Uterine smooth muscle cell (primary cell): ENCODE measurements around the gene TRAF7. TPM values are rescaled to one million over a fixed set of nuclear protein-coding genes. Genes with fewer than 3 reads are reported as not detected.

Experiments used
- total RNA-seq: library from RNA; depleted of rRNA; stranded (reverse); fragments of >200 nt; gene quantifications from 2 replicates; pipeline ENCODE4 v1.2.3, GENCODE V29; 2014

TRAF7 gene
- 46.6 and 52.6 TPM in 2 replicates for total RNA-seq

GRCh38 chr16:2155091-2155950, at the start of gene TRAF7:
Gene TRAF7 (plus strand): TSS chr16:2155782. CDS start chr16:2163921, 8,139 bp downstream.

DNA sequence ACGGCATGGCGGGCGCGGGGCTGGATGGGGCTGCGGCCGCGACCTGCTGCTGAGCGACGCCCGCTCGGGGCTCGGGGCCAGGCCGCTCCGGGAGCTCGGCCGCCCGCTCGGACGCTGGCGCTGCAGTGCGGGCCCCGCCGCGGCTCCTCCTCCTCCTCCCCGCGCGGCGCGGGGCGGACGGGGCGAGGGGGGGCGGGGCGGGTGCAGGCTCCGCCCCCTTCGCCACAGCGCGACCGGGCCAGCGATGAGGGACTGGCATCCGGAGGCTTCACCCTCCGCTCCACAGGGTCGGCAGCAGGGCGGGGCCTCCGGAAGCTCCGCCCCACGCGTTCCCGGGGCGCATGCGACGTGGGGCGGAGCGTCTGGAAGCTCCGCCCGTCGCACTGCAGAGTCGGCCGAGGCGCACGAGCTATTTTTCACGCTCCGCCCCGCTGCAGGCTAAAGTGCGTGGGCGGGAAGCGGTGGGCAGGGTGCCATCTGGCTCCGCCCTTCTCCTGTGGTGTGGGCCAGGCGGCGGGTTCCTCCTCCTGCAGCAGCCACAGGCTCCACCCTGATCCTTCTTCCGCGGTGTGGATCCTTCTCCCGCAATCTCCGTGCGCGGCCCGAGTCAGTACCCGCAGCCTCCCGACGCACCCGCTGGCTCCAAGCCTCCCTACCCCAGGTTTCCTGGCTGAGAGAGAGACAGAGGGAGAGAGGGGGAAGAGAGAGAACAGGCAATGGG, 19.7 kb upstream of the TRAF7 start, which contains the start of gene PKD1:
Gene PKD1 (minus strand): TSS at position 129 of the 721 bp plus-strand sequence. CDS start 209 bp downstream, outside the sequence.

GRCh38 chr16:2147981-2148671, 7.5 kb upstream of the TRAF7 start, which contains the start of gene RAB26:
Gene RAB26 (plus strand): TSS chr16:2148625. CDS start chr16:2148784, 159 bp downstream.

GRCh38 chr16:2196162-2196980, 40.8 kb downstream of the TRAF7 start, which contains the start of gene CASKIN1:
Gene CASKIN1 (minus strand): TSS chr16:2196605. CDS start chr16:2196432, 173 bp downstream.

GRCh38 chr16:2205104-2205966, 49.8 kb downstream of the TRAF7 start, which contains the start of gene MLST8:
Gene MLST8 (plus strand): TSS chr16:2205454. CDS start chr16:2206086, 632 bp downstream.

GRCh38 chr16:2210386-2211365, 55.1 kb downstream of the TRAF7 start, which contains the start of gene BRICD5:
Gene BRICD5 (minus strand): TSS chr16:2210863. CDS start chr16:2210833, 30 bp downstream.

DNA sequence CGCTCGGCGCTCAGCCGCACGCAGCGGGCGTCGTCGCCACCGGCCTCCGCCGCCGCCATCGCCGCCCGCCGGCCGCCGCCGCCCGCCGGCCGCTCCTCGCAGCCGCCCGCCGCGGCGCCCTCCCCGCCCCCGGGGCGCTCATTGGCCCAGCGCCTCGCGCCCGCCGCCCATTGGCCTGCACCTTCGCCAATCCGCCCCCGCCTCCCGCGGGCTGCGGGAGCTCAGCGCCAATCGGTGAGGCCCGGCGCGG, 59.1 kb downstream of the TRAF7 start, which contains the start of gene PGP:
Gene PGP (minus strand): TSS at position 122 of the 250 bp plus-strand sequence. CDS start 63 bp downstream, at position 59.

GRCh38 chr16:2223221-2223941, 67.8 kb downstream of the TRAF7 start, which contains the start of gene E4F1:
Gene E4F1 (plus strand): TSS chr16:2223591. CDS start chr16:2223614, 23 bp downstream.

Other genes starting within 250 kb of the TRAF7 start
- not detected in 2 replicates for gene HS3ST6, start 237.4 kb upstream of the TRAF7 start, total RNA-seq
- 6.2 and 6.6 TPM in 2 replicates for gene MSRB1, start 212.6 kb upstream of the TRAF7 start, total RNA-seq
- not detected in 2 replicates for gene RPL3L, start 201.1 kb upstream of the TRAF7 start, total RNA-seq
- gene NDUFB10, start 196.2 kb upstream of the TRAF7 start, total RNA-seq = 110 and 149 TPM in 2 replicates
- gene RPS2, start 191.0 kb upstream of the TRAF7 start, total RNA-seq = 1,423 and 2,571 TPM in 2 replicates
- gene RNF151, start 188.9 kb upstream of the TRAF7 start, total RNA-seq = not detected in 2 replicates
- gene TBL3, start 183.7 kb upstream of the TRAF7 start, total RNA-seq = 40.7 and 57.5 TPM in 2 replicates
- not detected in 2 replicates for gene NOXO1, start 174.3 kb upstream of the TRAF7 start, total RNA-seq
- gene GFER, start 171.6 kb upstream of the TRAF7 start, total RNA-seq = 18.5 and 23.0 TPM in 2 replicates
- gene SYNGR3, start 165.8 kb upstream of the TRAF7 start, total RNA-seq = 1.4 and 6.1 TPM in 2 replicates
- gene ZNF598, start 146.0 kb upstream of the TRAF7 start, total RNA-seq = 20.7 and 22.7 TPM in 2 replicates
- gene NPW, start 136.0 kb upstream of the TRAF7 start, total RNA-seq = 0.33 and 0.87 TPM in 2 replicates
- gene NHERF2, start 128.9 kb upstream of the TRAF7 start, total RNA-seq = 12.1 and 17.7 TPM in 2 replicates
- gene NTHL1, start 107.9 kb upstream of the TRAF7 start, total RNA-seq = 29.5 and 31.0 TPM in 2 replicates
- 50.2 and 59.6 TPM in 2 replicates for gene TSC2, start 107.8 kb upstream of the TRAF7 start, total RNA-seq
- gene PKD1, start 19.9 kb upstream of the TRAF7 start, total RNA-seq = 137 and 254 TPM in 2 replicates
- gene RAB26, start 7.2 kb upstream of the TRAF7 start, total RNA-seq = 1.1 and 1.4 TPM in 2 replicates
- gene CASKIN1, start 40.8 kb downstream of the TRAF7 start, total RNA-seq = 0.12 and 0.33 TPM in 2 replicates
- gene MLST8, start 49.7 kb downstream of the TRAF7 start, total RNA-seq = 22.6 and 28.9 TPM in 2 replicates
- 1.7 and 4.9 TPM in 2 replicates for gene BRICD5, start 55.1 kb downstream of the TRAF7 start, total RNA-seq
- 14.1 and 24.5 TPM in 2 replicates for gene PGP, start 59.1 kb downstream of the TRAF7 start, total RNA-seq
- 37.0 and 38.0 TPM in 2 replicates for gene E4F1, start 67.8 kb downstream of the TRAF7 start, total RNA-seq
- 0.44 and 0.87 TPM in 2 replicates for gene DNASE1L2, start 80.7 kb downstream of the TRAF7 start, total RNA-seq
- 51.1 and 60.7 TPM in 2 replicates for gene ECI1, start 95.8 kb downstream of the TRAF7 start, total RNA-seq
- 50.1 and 82.1 TPM in 2 replicates for gene RNPS1, start 112.3 kb downstream of the TRAF7 start, total RNA-seq
- 0.89 and 1.5 TPM in 2 replicates for gene ABCA3, start 184.9 kb downstream of the TRAF7 start, total RNA-seq